ENCODE measurements around the gene NLE1. TPM values are rescaled to one million over a fixed set of nuclear protein-coding genes. Genes with fewer than 3 reads are reported as not detected.

NLE1 gene
- total and polyA plus RNA-seq, 4 donors, result 2.1 to 7.7 (median 5.8) TPM

GRCh38 chr17:35117984-35118383 is 24.1 kb downstream of the NLE1 start:
- no peak for DNase-seq (ENCODE audit: low spot score)
- TF ChIP-seq HNF4G (IDR thresholded peaks at IDR 0.05), result no peak
- TF ChIP-seq RAD21 (IDR thresholded peaks at IDR 0.05), result peak; percentile 59 to 71
- no peak for TF ChIP-seq TAF1 (conservative IDR thresholded peaks at IDR 0.05)
- TF ChIP-seq ATF3 (IDR thresholded peaks at IDR 0.05), result no peak
- TF ChIP-seq CTCF (IDR thresholded peaks at IDR 0.05; ENCODE audit: low read depth, low read length, missing input control), result peak; percentile 9
- TF ChIP-seq MAX (IDR thresholded peaks at IDR 0.05), result no peak
- TF ChIP-seq REST (IDR thresholded peaks at IDR 0.05), result no peak
- TF ChIP-seq NR2F2 (IDR thresholded peaks at IDR 0.05), result no peak
- no peak for TF ChIP-seq GABPA (IDR thresholded peaks at IDR 0.05 in 1 of 2, conservative IDR thresholded peaks at IDR 0.05 in 1 of 2)
- no peak for TF ChIP-seq FOXA2 (IDR thresholded peaks at IDR 0.05)
- TF ChIP-seq FOXA1 (IDR thresholded peaks at IDR 0.05), result no peak
- Histone ChIP-seq H3K9me3 (ENCODE audit: control insufficient read depth in 4 of 4, low read length in 3 of 4) (no peaks in the 10 kb centered on the region), H3K4me1 (ENCODE audit: control insufficient read depth in 4 of 4, insufficient read depth in 4 of 4, low read length in 3 of 4) (peaks cover 2 to 15% (median 5%) of the 10 kb centered on the region in 4 donors), H3K27me3 (ENCODE audit: control insufficient read depth in 4 of 4, insufficient read depth in 4 of 4, low read length in 3 of 4) (no peaks in the 10 kb centered on the region), H3K36me3 (ENCODE audit: control insufficient read depth in 4 of 4, insufficient read depth in 3 of 4, low read depth in 1 of 4, low read length in 3 of 4) (no peaks in the 10 kb centered on the region), H3K27ac (ENCODE audit: low read depth in 1 of 2, low read length in 2 of 2) (no peak overlapping the region), H3K4me3 (ENCODE audit: low read depth in 1 of 3, low read length in 3 of 3) (no peak overlapping the region), H3K9ac (ENCODE audit: low read depth in 1 of 2, low read length in 2 of 2) (no peak overlapping the region)

GRCh38 chr17:35116845-35117244 is 25.3 kb downstream of the NLE1 start:
- WGBS, result 91% methylated on average over 12 of the region's 12 CpGs
- H3K36me3 ChIP-seq (ENCODE audit: control insufficient read depth in 4 of 4, insufficient read depth in 3 of 4, low read depth in 1 of 4, low read length in 3 of 4), result no peaks in the 10 kb centered on the region
- H3K9ac ChIP-seq (ENCODE audit: low read depth in 1 of 2, low read length in 2 of 2), result no peak overlapping the region
- H3K4me1 ChIP-seq (ENCODE audit: control insufficient read depth in 4 of 4, insufficient read depth in 4 of 4, low read length in 3 of 4), result peaks cover 2 to 15% (median 5%) of the 10 kb centered on the region in 4 donors
- H3K27ac ChIP-seq (ENCODE audit: low read depth in 1 of 2, low read length in 2 of 2), result no peak overlapping the region
- no peaks in the 10 kb centered on the region for H3K27me3 ChIP-seq (ENCODE audit: control insufficient read depth in 4 of 4, insufficient read depth in 4 of 4, low read length in 3 of 4)
- H3K9me3 ChIP-seq (ENCODE audit: control insufficient read depth in 4 of 4, low read length in 3 of 4), result no peaks in the 10 kb centered on the region
- no peak overlapping the region for H3K4me3 ChIP-seq (ENCODE audit: low read depth in 1 of 3, low read length in 3 of 3)
- TF ChIP-seq RXRA (IDR thresholded peaks at IDR 0.05) (no peak), REST (IDR thresholded peaks at IDR 0.05) (no peak), TAF1 (conservative IDR thresholded peaks at IDR 0.05) (no peak), JUND (IDR thresholded peaks at IDR 0.05) (no peak), FOXA1 (IDR thresholded peaks at IDR 0.05) (no peak), YY1 (IDR thresholded peaks at IDR 0.05) (no peak), HNF4A (conservative IDR thresholded peaks at IDR 0.05) (no peak), CTCF (IDR thresholded peaks at IDR 0.05; ENCODE audit: low read depth, low read length, missing input control) (no peak), RAD21 (IDR thresholded peaks at IDR 0.05) (no peak), GABPA (IDR thresholded peaks at IDR 0.05 in 1 of 2, conservative IDR thresholded peaks at IDR 0.05 in 1 of 2) (no peak), ZBTB33 (IDR thresholded peaks at IDR 0.05) (no peak), FOXA2 (IDR thresholded peaks at IDR 0.05) (no peak), EGR1 (IDR thresholded peaks at IDR 0.05; ENCODE audit: low read depth in 2 of 2) (no peak), SP1 (IDR thresholded peaks at IDR 0.05) (no peak)
- no peak for DNase-seq (ENCODE audit: low spot score)

Data from liver (tissue), 9 donors.